ENCODE measurements around the gene AGPAT3.

- TF ChIP-seq CTCF (IDR thresholded peaks at IDR 0.05) = no peak; the same call in 1 of the 2 replicates
- TF ChIP-seq ZFX (IDR thresholded peaks at IDR 0.05; ENCODE audit: borderline replicate concordance) = no peak
Measured at GRCh38 chr21:43939443-43940328, 74.7 kb downstream of the AGPAT3 start.
